ENCODE measurements around the gene SRGN. TPM values are rescaled to one million over a fixed set of nuclear protein-coding genes. Genes with fewer than 3 reads are reported as not detected.

Gene SRGN
- total and polyA plus RNA-seq, 10 of the 15 experiments (the other 5 are each of a cell fraction or from before 2014, with no cell fraction given) = 382 to 2,414 (median 885) TPM

DNA sequence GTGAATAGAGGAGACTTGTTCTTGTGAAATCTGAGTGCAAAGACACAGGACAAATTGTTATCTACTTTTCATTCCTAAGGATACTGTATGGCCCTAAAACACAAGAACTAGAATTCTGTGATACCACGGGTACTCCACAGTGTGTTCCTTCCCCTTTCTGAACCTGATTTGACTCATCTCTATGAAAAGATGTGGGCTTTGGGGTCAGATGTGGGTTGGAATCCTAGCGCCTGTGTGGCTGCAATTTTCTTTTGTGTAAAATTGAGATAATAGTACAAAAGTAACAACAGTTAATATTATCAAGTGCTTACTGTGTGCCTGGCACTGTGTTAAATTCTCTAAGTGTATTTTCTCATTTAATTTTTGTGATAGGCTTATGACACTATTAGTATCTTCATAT is 8.1 kb downstream of the SRGN start:
- Histone ChIP-seq H2AFZ (ENCODE audit: control insufficient read depth, low read depth, low read length) (no peak overlapping the region), H3K36me3 (ENCODE audit: control insufficient read depth in 2 of 2, insufficient read depth in 2 of 2, low read length in 1 of 2) (peaks cover 5 to 38% of the 10 kb centered on the region in 2 experiments), H3K9me3 (replicated peaks; ENCODE audit: control insufficient read depth, insufficient read depth, low read length) (no peaks in the 10 kb centered on the region), H3K4me1 (ENCODE audit: control insufficient read depth, insufficient read depth, low read length) (peaks cover 14% of the 10 kb centered on the region), H3K9ac (ENCODE audit: control insufficient read depth, insufficient read depth, low read length) (no peak overlapping the region), H3K27me3 (replicated peaks in 1 of 2; ENCODE audit: control insufficient read depth in 2 of 2, insufficient read depth in 2 of 2, low read length in 1 of 2) (no peaks in the 10 kb centered on the region), H3K27ac (ENCODE audit: control insufficient read depth, insufficient read depth) (peak overlapping the region; percentile 26; the same call in 1 of the 2 replicates), H3K4me2 (ENCODE audit: control insufficient read depth, insufficient read depth) (peak overlapping the region; percentile 38), H3K79me2 (ENCODE audit: control insufficient read depth, insufficient read depth, low read length) (peaks cover 87% of the 10 kb centered on the region), H3K4me3 (peak overlapping the region; percentile 54; the same call in 1 of the 2 replicates), H4K20me1 (ENCODE audit: control insufficient read depth, insufficient read depth) (peaks cover 9% of the 10 kb centered on the region; the same call in 1 of the 2 replicates)
- ChIA-PET RAD21 (ENCODE audit: unreplicated experiment) (interaction anchor here (0.7 to 18.9 kb wide), 4 partner anchors 26 to 88 kb away, joined by 3 to 544 read pairs (median 130); no protein-coding TSS in a partner anchor), POLR2A (interaction anchor here (1.0 to 13.2 kb wide), 7 partner anchors 8 to 127 kb away, joined by 3 to 312 read pairs (median 21); partner anchors contain the start of gene SRGN), CTCF (interaction anchor here (0.5 to 11.1 kb wide), 13 partner anchors 9 to 298 kb away, joined by 3 to 272 read pairs (median 10); partner anchors contain the start of gene KIFBP), SMC1A (ENCODE audit: uncharacterized antibody, unreplicated experiment) (interaction anchor here (0.8 to 16.6 kb wide), 12 partner anchors 10 to 133 kb away, joined by 3 to 355 read pairs (median 4); no protein-coding TSS in a partner anchor)
- FAIRE-seq (no peak), DNase-seq (ENCODE audit: low read depth, low spot score) (no peak), ATAC-seq (peak; percentile 40)
- 4% methylated on average over 2 of the region's 2 CpGs for WGBS (ENCODE audit: insufficient coverage, insufficient replicate concordance, low lambda C conversion rate, missing lambda C conversion rate)
- in situ Hi-C loops (cut with MboI) = loop anchor here (10.0 kb wide), 1 partner anchor 91 kb away; no protein-coding TSS in a partner anchor
- no TSS peak for BruUV-seq (replicated peaks)
- intact Hi-C loops (cut with micrococcal nuclease; ENCODE audit: unreplicated experiment) = no loop called here
- TF ChIP-seq MEF2B (IDR thresholded peaks at IDR 0.05; ENCODE audit: partially characterized antibody, poor library complexity, severe bottlenecking) (no peak), BHLHE40 (IDR thresholded peaks at IDR 0.05; ENCODE audit: borderline replicate concordance in 1 of 2, low read depth in 2 of 2, low read length in 1 of 2) (no peak), BMI1 (IDR thresholded peaks at IDR 0.05; ENCODE audit: borderline replicate concordance) (peak; percentile 39; the same call in 1 of the 2 replicates), NFYB (IDR thresholded peaks at IDR 0.05; ENCODE audit: insufficient read depth, low read depth, low read length) (no peak), ZBED1 (IDR thresholded peaks at IDR 0.05; ENCODE audit: borderline replicate concordance) (no peak), HDGF (IDR thresholded peaks at IDR 0.05) (no peak), POLR2AphosphoS2 (IDR thresholded peaks at IDR 0.05; ENCODE audit: low read depth, low read length) (no peak), IKZF2 (IDR thresholded peaks at IDR 0.05) (peak; percentile 87 to 90; a peak in 3 of 4 replicates), ZNF217 (IDR thresholded peaks at IDR 0.05) (peak; percentile 59; the same call in 1 of the 2 replicates), FOXM1 (IDR thresholded peaks at IDR 0.05; ENCODE audit: low read depth, low read length) (no peak), SP1 (IDR thresholded peaks at IDR 0.05; ENCODE audit: low read depth, low read length) (no peak), CREM (IDR thresholded peaks at IDR 0.05; ENCODE audit: low read depth) (0 out of 2 replicates have a peak, but pooled peaks have one; percentile 54)
- TF ChIP-seq, protein P1, sequence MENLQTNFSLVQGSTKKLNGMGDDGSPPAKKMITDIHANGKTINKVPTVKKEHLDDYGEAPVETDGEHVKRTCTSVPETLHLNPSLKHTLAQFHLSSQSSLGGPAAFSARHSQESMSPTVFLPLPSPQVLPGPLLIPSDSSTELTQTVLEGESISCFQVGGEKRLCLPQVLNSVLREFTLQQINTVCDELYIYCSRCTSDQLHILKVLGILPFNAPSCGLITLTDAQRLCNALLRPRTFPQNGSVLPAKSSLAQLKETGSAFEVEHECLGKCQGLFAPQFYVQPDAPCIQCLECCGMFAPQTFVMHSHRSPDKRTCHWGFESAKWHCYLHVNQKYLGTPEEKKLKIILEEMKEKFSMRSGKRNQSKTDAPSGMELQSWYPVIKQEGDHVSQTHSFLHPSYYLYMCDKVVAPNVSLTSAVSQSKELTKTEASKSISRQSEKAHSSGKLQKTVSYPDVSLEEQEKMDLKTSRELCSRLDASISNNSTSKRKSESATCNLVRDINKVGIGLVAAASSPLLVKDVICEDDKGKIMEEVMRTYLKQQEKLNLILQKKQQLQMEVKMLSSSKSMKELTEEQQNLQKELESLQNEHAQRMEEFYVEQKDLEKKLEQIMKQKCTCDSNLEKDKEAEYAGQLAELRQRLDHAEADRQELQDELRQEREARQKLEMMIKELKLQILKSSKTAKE (IDR thresholded peaks at IDR 0.05; ENCODE audit: low read depth, poor library complexity, severe bottlenecking) = peak; percentile 58
- TF ChIP-seq, protein P2, sequence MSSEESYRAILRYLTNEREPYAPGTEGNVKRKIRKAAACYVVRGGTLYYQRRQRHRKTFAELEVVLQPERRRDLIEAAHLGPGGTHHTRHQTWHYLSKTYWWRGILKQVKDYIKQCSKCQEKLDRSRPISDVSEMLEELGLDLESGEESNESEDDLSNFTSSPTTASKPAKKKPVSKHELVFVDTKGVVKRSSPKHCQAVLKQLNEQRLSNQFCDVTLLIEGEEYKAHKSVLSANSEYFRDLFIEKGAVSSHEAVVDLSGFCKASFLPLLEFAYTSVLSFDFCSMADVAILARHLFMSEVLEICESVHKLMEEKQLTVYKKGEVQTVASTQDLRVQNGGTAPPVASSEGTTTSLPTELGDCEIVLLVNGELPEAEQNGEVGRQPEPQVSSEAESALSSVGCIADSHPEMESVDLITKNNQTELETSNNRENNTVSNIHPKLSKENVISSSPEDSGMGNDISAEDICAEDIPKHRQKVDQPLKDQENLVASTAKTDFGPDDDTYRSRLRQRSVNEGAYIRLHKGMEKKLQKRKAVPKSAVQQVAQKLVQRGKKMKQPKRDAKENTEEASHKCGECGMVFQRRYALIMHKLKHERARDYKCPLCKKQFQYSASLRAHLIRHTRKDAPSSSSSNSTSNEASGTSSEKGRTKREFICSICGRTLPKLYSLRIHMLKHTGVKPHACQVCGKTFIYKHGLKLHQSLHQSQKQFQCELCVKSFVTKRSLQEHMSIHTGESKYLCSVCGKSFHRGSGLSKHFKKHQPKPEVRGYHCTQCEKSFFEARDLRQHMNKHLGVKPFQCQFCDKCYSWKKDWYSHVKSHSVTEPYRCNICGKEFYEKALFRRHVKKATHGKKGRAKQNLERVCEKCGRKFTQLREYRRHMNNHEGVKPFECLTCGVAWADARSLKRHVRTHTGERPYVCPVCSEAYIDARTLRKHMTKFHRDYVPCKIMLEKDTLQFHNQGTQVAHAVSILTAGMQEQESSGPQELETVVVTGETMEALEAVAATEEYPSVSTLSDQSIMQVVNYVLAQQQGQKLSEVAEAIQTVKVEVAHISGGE (CRISPR knock-in tag; IDR thresholded peaks at IDR 0.05) = no peak
- TF ChIP-seq, protein P3, sequence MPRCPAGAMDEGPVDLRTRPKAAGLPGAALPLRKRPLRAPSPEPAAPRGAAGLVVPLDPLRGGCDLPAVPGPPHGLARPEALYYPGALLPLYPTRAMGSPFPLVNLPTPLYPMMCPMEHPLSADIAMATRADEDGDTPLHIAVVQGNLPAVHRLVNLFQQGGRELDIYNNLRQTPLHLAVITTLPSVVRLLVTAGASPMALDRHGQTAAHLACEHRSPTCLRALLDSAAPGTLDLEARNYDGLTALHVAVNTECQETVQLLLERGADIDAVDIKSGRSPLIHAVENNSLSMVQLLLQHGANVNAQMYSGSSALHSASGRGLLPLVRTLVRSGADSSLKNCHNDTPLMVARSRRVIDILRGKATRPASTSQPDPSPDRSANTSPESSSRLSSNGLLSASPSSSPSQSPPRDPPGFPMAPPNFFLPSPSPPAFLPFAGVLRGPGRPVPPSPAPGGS (IDR thresholded peaks at IDR 0.05; ENCODE audit: borderline replicate concordance, insufficient read depth, low read depth, low read length, poor library complexity, severe bottlenecking) = no peak

All from GM12878 (cell line).